Skeletal muscle satellite cell (primary cell): ENCODE measurements around the gene GSC2.
A peak's percentile ranks its signal among the peaks of the same experiment; 100 is the strongest.

Experiments used
- H3K27me3 ChIP-seq: 2 replicates; pipeline ENCODE4 v1.7.0; 2013; ENCODE audit warnings: low read length; ENCODE audit not compliant: control insufficient read depth, insufficient read depth
- H3K36me3 ChIP-seq: 2 replicates; pipeline ENCODE4 v1.7.0; 2013; ENCODE audit warnings: mild to moderate bottlenecking, control low read depth, low read length; ENCODE audit not compliant: insufficient read depth
- H3K4me1 ChIP-seq: 2 replicates; pipeline ENCODE4 v1.7.0; 2013; ENCODE audit warnings: low read length; ENCODE audit not compliant: control insufficient read depth, insufficient read depth
- H3K4me2 ChIP-seq: 2 replicates; pipeline ENCODE4 v1.7.0; 2013; ENCODE audit warnings: mild to moderate bottlenecking, low read length
- H3K4me3 ChIP-seq: 2 replicates; pipeline ENCODE4 v1.7.0; 2013; ENCODE audit warnings: low read length
- H3K9ac ChIP-seq: 2 replicates; pipeline ENCODE4 v1.7.0; 2013; ENCODE audit warnings: mild to moderate bottlenecking, low read depth, low read length, moderate library complexity
- H3K9me3 ChIP-seq: replicated peaks from 2 replicates; pipeline ENCODE4 v1.7.0; 2013; ENCODE audit warnings: mild to moderate bottlenecking, control low read depth, low read length

GSC2 gene

DNA sequence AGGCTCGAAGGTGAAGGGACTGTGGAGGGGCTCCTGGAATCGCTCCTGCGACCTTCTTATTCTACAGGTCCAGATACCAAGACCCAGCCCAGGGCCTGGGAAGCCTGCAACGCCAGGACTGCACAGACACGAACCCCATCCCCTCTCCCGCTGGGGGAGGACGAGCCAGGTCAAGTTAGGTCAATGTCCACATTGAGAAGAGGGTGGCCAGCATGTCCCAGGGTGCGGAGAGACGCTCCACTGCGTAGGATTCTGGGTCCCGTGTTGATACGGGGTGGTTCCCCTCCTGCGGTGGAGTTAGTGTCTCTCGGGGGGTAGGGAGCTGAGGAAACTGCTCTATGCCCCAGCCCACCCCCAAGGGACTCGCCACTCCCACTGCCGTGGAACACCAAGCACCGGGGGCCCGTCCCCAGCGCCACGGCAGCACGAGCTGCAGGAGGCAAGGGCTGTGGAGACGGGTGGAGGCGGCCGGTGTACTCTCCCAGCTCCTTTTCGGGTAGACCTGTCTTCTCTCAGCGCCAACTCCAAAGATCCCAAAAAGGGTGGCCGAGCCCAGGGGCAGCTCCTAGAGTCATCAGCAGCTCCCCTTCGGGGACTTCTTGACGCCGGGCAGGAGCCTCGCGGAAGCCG, 1.6 kb downstream of the GSC2 start:
- no peaks in the 10 kb centered on the region for H3K4me1 ChIP-seq
- H3K9ac ChIP-seq: no peak overlapping the region
- H3K9me3 ChIP-seq: no peaks in the 10 kb centered on the region
- no peaks in the 10 kb centered on the region for H3K36me3 ChIP-seq
- H3K27me3 ChIP-seq: peaks cover 55% of the 10 kb centered on the region
- no peak overlapping the region for H3K4me3 ChIP-seq
- H3K4me2 ChIP-seq: no peak overlapping the region

- Histone ChIP-seq H3K4me1 (peaks cover 3% of the 10 kb centered on the region), H3K4me2 (no peak overlapping the region), H3K9ac (no peak overlapping the region), H3K9me3 (no peaks in the 10 kb centered on the region), H3K36me3 (peaks cover 4% of the 10 kb centered on the region), H3K27me3 (peaks cover 48% of the 10 kb centered on the region), H3K4me3 (no peak overlapping the region)
Measured at GRCh38 chr22:19147195-19147780, 2.8 kb downstream of the GSC2 start.

GRCh38 chr22:19146215-19146968, 3.7 kb downstream of the GSC2 start:
- Histone ChIP-seq H3K27me3 (peaks cover 40% of the 10 kb centered on the region), H3K36me3 (peaks cover 11% of the 10 kb centered on the region), H3K4me1 (peaks cover 3% of the 10 kb centered on the region), H3K9me3 (no peaks in the 10 kb centered on the region), H3K4me3 (no peak overlapping the region), H3K4me2 (no peak overlapping the region), H3K9ac (no peak overlapping the region)

DNA sequence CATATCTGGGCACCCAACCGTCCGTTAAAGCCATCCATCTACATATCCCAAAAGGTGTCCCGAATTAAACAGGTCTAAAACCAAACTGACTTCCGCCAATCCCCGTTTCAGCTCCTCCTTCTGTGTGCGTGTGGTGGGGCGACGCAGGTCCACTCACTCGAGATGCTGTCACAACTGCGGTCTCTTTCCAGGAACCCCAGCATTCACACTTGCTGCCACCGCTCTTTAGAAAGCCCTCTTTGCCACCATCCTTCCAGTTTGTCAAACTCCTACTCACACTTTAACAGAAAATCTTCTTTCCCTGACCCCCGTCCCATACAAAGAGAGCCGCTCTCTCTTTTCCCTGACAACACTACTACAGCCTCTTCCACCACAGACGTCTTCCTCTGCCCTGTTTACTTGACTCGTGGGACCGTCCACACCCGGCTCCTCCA, 6.1 kb downstream of the GSC2 start:
- H3K9ac ChIP-seq: peak overlapping the region; percentile 88
- H3K4me1 ChIP-seq: peaks cover 3% of the 10 kb centered on the region
- peak overlapping the region; percentile 79 for H3K4me3 ChIP-seq
- H3K9me3 ChIP-seq: no peaks in the 10 kb centered on the region
- peak overlapping the region; percentile 93 for H3K4me2 ChIP-seq
- H3K27me3 ChIP-seq: peaks cover 23% of the 10 kb centered on the region
- peaks cover 34% of the 10 kb centered on the region for H3K36me3 ChIP-seq

DNA sequence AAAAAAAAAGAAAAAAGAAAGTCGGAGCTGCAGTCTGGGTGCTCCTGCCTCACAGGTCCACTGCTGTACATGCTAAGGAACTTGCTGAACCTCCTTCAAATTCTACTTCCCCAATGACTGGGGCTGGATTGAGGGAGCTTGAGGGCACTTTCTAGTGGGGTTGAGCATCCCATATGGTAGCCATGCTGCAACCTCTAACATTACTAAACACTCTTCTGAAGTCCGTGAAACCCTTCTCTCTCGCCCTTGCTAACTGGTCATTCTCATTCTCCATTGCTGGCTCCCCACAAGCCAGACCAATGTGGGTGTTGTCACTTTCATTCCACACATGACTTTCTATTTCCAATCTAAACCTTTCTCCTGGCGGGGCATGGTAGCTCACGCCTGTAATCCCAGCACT, 6.9 kb downstream of the GSC2 start:
- peak overlapping the region; percentile 79 for H3K4me3 ChIP-seq
- peaks cover 38% of the 10 kb centered on the region for H3K36me3 ChIP-seq
- H3K4me2 ChIP-seq: peak overlapping the region; percentile 93
- H3K4me1 ChIP-seq: peaks cover 6% of the 10 kb centered on the region
- no peaks in the 10 kb centered on the region for H3K9me3 ChIP-seq
- H3K27me3 ChIP-seq: peaks cover 15% of the 10 kb centered on the region
- H3K9ac ChIP-seq: no peak overlapping the region

DNA sequence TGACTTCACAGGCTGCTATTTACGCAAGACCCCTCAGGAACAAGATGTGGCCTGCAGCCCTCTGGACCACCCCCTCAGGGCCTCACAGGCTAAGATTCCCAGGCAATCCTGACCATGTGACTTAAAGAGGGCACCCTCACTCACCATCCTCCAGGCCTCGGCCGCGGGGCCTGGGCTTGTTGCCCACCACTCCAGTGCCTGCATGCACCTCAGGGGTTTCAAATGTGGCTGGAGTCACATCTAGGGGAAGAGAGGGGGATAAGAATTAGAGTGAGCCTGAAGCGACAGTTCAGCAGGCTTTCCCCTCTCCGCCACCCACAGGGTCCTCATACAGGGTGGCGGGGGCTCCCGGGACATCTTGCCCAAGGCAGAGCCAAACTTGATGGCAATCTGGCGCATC, 7.7 kb downstream of the GSC2 start:
- H3K9ac ChIP-seq: no peak overlapping the region
- no peak overlapping the region for H3K4me3 ChIP-seq
- H3K36me3 ChIP-seq: peaks cover 44% of the 10 kb centered on the region
- no peak overlapping the region for H3K4me2 ChIP-seq
- no peaks in the 10 kb centered on the region for H3K9me3 ChIP-seq
- H3K27me3 ChIP-seq: peaks cover 7% of the 10 kb centered on the region
- H3K4me1 ChIP-seq: peaks cover 6% of the 10 kb centered on the region

- Histone ChIP-seq H3K36me3 (peaks cover 60% of the 10 kb centered on the region), H3K4me3 (no peak overlapping the region), H3K9me3 (no peaks in the 10 kb centered on the region), H3K9ac (no peak overlapping the region), H3K4me1 (peaks cover 6% of the 10 kb centered on the region), H3K4me2 (no peak overlapping the region), H3K27me3 (no peaks in the 10 kb centered on the region)
Measured at GRCh38 chr22:19139974-19140373, 10.1 kb downstream of the GSC2 start.

GRCh38 chr22:19139001-19139356, 11.1 kb downstream of the GSC2 start:
- H3K4me2 ChIP-seq: no peak overlapping the region
- H3K9ac ChIP-seq: no peak overlapping the region
- no peaks in the 10 kb centered on the region for H3K9me3 ChIP-seq
- H3K27me3 ChIP-seq: no peaks in the 10 kb centered on the region
- peaks cover 68% of the 10 kb centered on the region for H3K36me3 ChIP-seq
- H3K4me3 ChIP-seq: no peak overlapping the region
- H3K4me1 ChIP-seq: peaks cover 6% of the 10 kb centered on the region

DNA sequence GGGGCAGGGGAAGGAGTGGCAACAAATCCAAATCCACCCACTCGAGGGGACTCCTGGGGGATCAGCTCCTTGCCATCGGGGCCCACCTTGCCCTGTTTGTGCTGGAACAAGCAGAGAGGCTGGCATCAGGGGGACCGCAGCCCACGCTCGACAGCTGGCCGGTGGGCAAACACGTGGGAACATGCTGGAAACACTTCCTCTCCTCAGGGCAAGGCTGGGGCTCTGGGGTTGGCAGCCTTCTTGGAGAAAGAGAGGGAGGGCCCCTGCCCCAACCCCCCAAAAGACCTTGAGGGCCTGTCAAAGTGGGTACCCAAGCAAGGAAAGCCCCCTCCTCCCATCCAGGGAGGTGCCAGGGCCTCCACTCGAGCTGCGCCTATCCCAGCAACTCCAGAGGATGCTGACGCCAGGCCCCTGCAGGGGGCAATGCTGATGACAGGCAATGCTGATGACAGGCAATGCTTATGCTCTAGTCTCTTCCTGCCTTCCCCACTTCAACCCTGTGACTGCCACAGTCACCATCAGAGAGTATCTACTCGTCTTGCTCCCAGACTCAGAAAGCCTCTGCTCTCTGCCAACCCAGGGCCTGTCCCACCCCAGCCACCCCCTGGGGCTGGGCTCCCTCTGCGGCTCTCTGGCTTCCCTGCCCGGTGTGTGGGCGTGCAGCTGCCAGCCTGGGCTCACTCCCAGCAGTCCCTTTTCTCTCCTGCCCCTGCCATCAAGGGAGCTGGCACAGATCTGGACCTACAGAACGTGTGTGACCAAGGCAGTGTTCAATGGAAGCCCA, 11.7 kb downstream of the GSC2 start:
- Histone ChIP-seq H3K36me3 (peaks cover 73% of the 10 kb centered on the region), H3K27me3 (no peaks in the 10 kb centered on the region), H3K4me3 (no peak overlapping the region), H3K4me2 (no peak overlapping the region), H3K4me1 (peaks cover 6% of the 10 kb centered on the region), H3K9me3 (no peaks in the 10 kb centered on the region), H3K9ac (no peak overlapping the region)

DNA sequence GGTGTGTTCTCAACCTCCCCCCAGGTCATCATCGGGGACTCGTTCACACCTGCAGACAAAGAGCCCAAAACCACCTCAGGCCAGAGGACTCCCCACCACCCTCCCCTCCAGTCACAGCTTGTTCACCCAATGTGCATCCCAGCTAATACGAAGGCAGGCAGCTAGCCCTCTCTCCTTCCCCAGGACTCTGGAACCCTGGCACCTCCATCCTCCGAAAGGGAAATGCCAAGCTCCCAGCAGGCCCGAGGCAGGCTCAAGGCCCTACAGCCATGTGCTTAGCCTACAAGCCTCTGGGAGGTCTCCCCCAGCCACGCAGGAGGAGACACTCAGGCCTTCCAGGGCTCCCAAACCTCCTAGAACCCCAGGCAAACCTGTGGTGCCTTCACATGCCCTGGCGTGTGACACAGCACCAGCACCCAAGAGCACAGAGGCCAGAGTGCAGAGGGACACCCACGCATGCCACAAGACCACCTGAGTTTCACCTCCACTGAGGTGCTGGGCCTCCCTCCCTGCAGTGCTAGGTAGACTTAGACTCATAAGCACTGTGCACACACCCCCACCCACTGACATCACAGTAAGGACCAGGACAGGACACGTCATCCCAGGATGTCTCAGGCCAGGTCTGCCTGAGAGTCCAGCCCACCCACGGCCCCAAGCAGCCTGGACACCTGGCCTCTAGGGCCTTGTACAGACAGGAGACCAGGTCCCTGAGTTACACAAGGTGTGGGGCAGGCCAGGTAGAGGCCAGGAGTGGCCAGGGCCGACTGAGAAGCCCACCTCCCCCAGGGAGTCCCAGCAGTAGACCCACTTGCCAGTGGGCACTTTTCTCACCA, 12.5 kb downstream of the GSC2 start:
- peaks cover 80% of the 10 kb centered on the region for H3K36me3 ChIP-seq
- H3K9me3 ChIP-seq: no peaks in the 10 kb centered on the region
- H3K9ac ChIP-seq: no peak overlapping the region
- H3K4me2 ChIP-seq: no peak overlapping the region
- H3K27me3 ChIP-seq: no peaks in the 10 kb centered on the region
- H3K4me1 ChIP-seq: peaks cover 4% of the 10 kb centered on the region
- H3K4me3 ChIP-seq: no peak overlapping the region

DNA sequence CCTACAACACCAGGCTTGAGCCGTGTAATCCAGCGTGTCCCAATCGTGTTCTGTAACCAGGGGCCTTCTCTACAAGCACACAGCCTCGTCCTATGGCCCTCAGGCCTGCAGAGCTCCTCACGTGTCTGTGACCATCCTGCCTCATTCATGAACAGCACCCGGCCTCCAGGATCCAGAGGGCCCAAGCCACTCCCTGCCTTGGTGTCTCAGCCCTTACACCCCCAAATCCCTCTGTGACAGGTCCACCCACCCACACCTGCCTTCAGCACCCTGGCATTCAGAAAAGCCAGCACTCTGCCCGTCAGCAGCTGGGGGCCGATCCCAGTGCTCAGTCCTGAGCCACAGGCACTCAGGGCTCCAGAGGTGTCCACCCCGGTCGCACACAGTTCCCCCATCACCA, 13.2 kb downstream of the GSC2 start:
- Histone ChIP-seq H3K4me2 (no peak overlapping the region), H3K27me3 (no peaks in the 10 kb centered on the region), H3K4me1 (peaks cover 4% of the 10 kb centered on the region), H3K36me3 (peaks cover 80% of the 10 kb centered on the region), H3K9ac (no peak overlapping the region), H3K4me3 (no peak overlapping the region), H3K9me3 (no peaks in the 10 kb centered on the region)
